ENCODE measurements around the gene WNT6. TPM values are rescaled to one million over a fixed set of nuclear protein-coding genes. Genes with fewer than 3 reads are reported as not detected.
"Not testable (repeated sequence)": the region's sequence is repeated elsewhere in the genome, so short reads cannot be mapped to it uniquely, and the experiment has no call there.

The WNT6 gene
- total RNA-seq, 1 donor: not detected

DNA sequence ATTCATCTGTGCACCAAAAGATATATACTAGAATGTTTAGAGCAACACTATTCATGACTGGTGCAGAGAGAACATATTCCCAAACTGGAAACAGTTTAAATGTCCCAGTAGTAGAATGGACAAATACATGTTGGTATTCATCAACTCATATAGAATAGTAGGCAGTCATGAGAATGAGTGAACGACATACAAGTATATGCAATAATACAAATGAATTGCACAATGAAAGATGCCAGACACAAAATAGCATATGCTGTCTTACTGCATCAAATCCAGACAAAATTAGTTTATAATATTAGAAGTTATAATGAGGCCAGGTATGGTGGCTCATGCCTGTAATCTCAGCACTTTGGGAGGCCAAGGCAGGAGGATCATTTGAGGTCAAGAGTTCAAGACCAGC lies 19.7 kb upstream of the WNT6 start:
- Histone ChIP-seq H3K27me3 (ENCODE audit: insufficient read depth, low read length) (peaks cover 19% of the 10 kb centered on the region), H3K4me1 (ENCODE audit: insufficient read depth, low read length) (peaks cover 22% of the 10 kb centered on the region), H3K4me3 (ENCODE audit: low read length) (no peak overlapping the region), H3K9me3 (ENCODE audit: low read depth, low read length) (peaks cover 12% of the 10 kb centered on the region)

DNA sequence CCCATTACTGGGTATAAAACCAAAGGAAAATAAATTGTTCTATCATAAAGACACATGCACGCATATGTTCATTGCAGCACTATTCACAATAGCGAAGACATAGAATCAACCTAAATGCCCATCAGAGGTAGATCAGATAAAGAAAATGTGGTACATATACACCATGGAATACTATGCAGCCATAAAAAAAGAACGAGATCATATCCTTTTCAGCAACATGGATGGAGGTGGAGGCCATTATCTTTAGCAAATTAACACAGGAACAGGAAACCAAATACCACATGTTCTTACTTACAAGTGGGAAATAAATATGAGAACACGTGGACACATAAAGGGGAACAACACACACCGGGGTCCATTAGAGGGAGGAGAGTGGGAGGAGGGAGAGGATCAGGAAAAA lies 15.3 kb upstream of the WNT6 start:
- not testable (repeated sequence) for H3K9me3 ChIP-seq (ENCODE audit: low read depth, low read length); H3K4me3 ChIP-seq (ENCODE audit: low read length)
- Histone ChIP-seq H3K27me3 (ENCODE audit: insufficient read depth, low read length) (peaks cover 12% of the 10 kb centered on the region), H3K4me1 (ENCODE audit: insufficient read depth, low read length) (peaks cover 11% of the 10 kb centered on the region)

DNA sequence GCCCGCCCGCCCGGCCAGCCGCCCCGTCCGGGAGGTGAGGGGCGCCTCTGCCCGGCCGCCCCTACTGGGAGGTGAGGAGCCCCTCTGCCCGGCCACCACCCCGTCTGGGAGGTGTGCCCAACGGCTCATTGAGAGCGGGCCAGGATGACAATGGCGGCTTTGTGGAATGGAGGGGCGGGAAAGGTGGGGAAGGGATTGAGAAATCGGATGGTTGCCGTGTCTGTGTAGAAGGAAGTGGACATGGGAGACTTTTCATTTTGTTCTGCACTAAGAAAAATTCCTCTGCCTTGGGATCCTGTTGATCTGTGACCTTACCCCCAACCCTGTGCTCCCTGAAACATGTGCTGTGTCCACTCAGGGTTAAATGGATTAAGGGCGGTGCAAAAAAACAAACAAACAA lies 12.6 kb upstream of the WNT6 start:
- peaks cover 10% of the 10 kb centered on the region for H3K27me3 ChIP-seq (ENCODE audit: insufficient read depth, low read length)
- not testable (repeated sequence) for H3K4me3 ChIP-seq (ENCODE audit: low read length); H3K4me1 ChIP-seq (ENCODE audit: insufficient read depth, low read length); H3K9me3 ChIP-seq (ENCODE audit: low read depth, low read length)

DNA sequence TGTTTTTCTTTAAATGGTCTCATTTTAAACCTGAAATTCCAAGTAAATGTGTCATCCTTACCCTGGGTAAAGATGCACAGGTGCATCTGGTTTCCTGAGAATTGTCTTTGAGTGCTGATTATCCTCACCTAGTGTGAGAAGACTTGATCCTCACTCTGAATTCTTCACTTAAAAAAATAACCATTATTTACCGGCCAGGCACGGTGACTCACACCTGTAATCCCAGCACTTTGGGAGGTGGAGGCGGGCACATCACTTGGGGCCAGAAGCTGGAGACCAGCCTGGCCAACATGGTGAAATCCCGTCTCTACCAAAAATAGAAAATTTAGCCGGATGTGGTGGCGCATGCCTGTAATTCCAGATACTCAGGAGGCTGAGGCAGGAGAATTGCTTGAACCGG lies 9.9 kb upstream of the WNT6 start:
- Histone ChIP-seq H3K4me1 (ENCODE audit: insufficient read depth, low read length) (peaks cover 10% of the 10 kb centered on the region), H3K9me3 (ENCODE audit: low read depth, low read length) (no peaks in the 10 kb centered on the region), H3K27me3 (ENCODE audit: insufficient read depth, low read length) (peaks cover 33% of the 10 kb centered on the region), H3K4me3 (ENCODE audit: low read length) (no peak overlapping the region)

- Histone ChIP-seq H3K4me3 (ENCODE audit: low read length) (no peak overlapping the region), H3K9me3 (ENCODE audit: low read depth, low read length) (no peaks in the 10 kb centered on the region), H3K4me1 (ENCODE audit: insufficient read depth, low read length) (peaks cover 10% of the 10 kb centered on the region), H3K27me3 (ENCODE audit: insufficient read depth, low read length) (peaks cover 44% of the 10 kb centered on the region)
These were observed 8.8 kb upstream of the WNT6 start for GRCh38 chr2:218850796-218851195.

DNA sequence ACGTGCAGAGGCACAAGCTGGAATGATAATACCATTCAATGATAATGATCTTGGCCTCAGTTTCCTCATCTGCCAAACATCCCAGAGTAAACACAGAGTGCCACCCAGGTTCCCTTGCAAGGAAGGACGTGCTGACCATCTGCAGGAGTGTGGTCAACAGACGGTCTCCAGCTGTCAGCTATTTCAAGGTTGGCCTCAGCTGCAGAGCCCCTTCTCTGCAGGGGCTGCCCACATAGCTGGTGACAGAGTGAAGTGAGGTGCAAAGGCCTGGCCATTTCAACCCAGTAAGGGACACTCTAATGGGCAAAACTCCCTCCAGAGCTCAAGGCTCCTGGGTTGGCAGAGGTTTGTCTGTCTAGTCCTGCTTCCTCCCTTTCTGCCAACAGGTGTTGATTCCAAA lies 8.3 kb upstream of the WNT6 start:
- no peaks in the 10 kb centered on the region for H3K9me3 ChIP-seq (ENCODE audit: low read depth, low read length)
- H3K27me3 ChIP-seq (ENCODE audit: insufficient read depth, low read length): peaks cover 49% of the 10 kb centered on the region
- peaks cover 10% of the 10 kb centered on the region for H3K4me1 ChIP-seq (ENCODE audit: insufficient read depth, low read length)

DNA sequence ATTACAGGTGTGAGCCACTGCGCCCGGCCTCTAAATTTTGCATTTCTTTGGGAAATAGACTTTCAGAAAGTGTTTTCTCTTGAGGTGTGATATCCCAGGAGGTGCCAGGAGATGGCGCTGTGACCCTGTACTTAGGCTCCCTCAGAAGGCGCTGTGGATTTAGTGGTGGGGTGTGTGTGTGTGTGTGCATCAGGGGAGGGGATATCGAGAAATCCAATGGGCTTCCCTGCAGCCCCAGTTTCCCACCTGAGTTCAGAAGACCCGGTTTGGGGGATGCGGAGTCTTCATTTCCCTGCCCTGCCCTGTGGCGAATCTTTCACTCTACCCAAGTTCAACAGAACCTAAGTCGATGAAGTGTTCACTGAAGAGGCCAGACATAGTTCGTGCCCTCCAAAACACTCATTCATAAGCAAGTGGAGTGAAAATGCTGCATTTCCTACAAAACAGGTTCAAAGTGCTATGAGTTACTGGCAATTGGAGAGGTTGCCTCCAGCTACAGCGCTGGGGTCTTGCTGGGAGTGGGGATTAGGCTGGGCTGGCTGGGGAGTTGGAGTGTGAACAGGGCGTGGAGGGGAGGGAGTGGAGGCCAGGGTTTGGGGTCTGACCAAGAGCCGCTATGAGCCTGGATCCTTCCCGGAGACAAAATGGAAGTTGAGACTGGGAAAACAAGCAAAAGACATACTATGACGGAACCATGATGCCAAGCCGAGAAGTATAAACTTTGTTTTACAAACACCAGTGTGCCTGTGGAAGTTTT lies 6.5 kb upstream of the WNT6 start:
- Histone ChIP-seq H3K9me3 (ENCODE audit: low read depth, low read length) (no peaks in the 10 kb centered on the region), H3K4me1 (ENCODE audit: insufficient read depth, low read length) (peaks cover 10% of the 10 kb centered on the region), H3K27me3 (ENCODE audit: insufficient read depth, low read length) (peaks cover 61% of the 10 kb centered on the region), H3K4me3 (ENCODE audit: low read length) (no peak overlapping the region)

More for the DNA sequence above, 8.3 kb upstream of the WNT6 start:
- no peak overlapping the region for H3K4me3 ChIP-seq (ENCODE audit: low read length)

DNA sequence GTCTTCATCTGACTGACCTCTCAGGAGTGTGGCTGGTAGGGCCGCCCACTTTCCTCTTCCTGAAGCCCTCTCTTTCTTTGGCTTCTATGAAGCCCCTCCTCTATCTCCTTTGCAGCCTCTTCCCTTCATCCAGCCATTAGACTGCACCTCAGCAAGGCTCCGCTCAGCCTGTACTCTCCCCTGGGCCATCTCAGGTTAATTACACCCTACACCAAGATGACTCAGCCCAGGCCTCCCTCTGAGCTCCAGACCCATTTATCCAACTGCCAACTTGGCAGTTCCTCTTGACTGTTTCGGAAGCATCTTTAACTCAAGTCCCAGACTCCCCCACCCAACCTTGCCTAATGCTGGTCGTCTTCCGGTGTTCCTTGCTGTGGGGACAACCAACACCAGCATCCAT lies 5.8 kb upstream of the WNT6 start:
- H3K9me3 ChIP-seq (ENCODE audit: low read depth, low read length): no peaks in the 10 kb centered on the region
- H3K27me3 ChIP-seq (ENCODE audit: insufficient read depth, low read length): peaks cover 64% of the 10 kb centered on the region
- peaks cover 10% of the 10 kb centered on the region for H3K4me1 ChIP-seq (ENCODE audit: insufficient read depth, low read length)

GRCh38 chr2:218854860-218855259 lies 4.7 kb upstream of the WNT6 start:
- H3K9me3 ChIP-seq (ENCODE audit: low read depth, low read length): no peaks in the 10 kb centered on the region
- no peak overlapping the region for H3K4me3 ChIP-seq (ENCODE audit: low read length)
- peaks cover 67% of the 10 kb centered on the region for H3K27me3 ChIP-seq (ENCODE audit: insufficient read depth, low read length)
- peaks cover 10% of the 10 kb centered on the region for H3K4me1 ChIP-seq (ENCODE audit: insufficient read depth, low read length)

More for the DNA sequence above, 5.8 kb upstream of the WNT6 start:
- H3K4me3 ChIP-seq (ENCODE audit: low read length): no peak overlapping the region

DNA sequence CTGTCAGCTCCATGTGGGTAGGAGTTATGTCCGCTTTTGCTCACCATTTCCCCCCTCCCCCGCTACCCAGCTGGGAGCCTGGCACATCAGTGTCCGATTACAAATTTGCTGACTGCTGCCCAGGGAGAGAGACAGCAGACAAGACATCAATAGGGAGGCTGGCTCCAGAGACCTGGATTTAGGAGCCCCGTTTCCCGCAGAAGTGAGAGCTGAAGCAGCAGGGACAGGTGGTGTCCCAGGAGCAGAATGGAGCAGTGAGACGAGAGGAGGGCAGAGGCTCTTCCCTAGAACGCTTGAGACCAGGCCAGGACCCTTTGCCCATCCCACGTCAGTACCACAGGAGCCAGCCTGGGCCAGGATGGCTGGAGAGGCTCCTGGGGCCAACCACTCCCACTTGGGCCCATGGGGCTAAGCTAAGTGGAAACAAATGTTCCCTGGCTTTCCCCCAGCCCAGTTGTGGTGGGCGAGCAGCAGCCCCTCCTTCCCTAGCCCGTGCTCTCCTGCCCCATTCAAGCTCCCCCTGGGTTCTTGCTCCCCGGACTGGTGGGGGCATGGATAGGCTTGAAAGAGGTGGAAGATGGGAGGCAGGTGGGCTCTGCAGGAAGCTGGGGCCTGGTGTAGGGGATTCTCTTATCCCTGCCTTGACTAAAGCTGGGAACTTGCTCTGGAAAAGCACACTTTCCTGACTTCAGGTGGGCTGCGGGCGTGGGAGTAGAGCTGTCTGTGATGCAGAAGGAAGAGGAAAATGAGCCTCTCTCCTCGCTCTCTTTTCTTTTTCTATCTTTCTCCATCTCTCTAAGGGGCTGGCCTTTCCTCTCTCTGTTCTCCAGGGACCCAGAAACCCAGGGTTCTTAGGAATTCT lies 4.1 kb upstream of the WNT6 start:
- no peaks in the 10 kb centered on the region for H3K9me3 ChIP-seq (ENCODE audit: low read depth, low read length)
- H3K4me1 ChIP-seq (ENCODE audit: insufficient read depth, low read length): peaks cover 17% of the 10 kb centered on the region
- H3K4me3 ChIP-seq (ENCODE audit: low read length): no peak overlapping the region
- H3K27me3 ChIP-seq (ENCODE audit: insufficient read depth, low read length): peaks cover 74% of the 10 kb centered on the region

GRCh38 chr2:218856167-218856895 lies 3.3 kb upstream of the WNT6 start:
- peaks cover 23% of the 10 kb centered on the region for H3K4me1 ChIP-seq (ENCODE audit: insufficient read depth, low read length)
- peaks cover 78% of the 10 kb centered on the region for H3K27me3 ChIP-seq (ENCODE audit: insufficient read depth, low read length)
- no peaks in the 10 kb centered on the region for H3K9me3 ChIP-seq (ENCODE audit: low read depth, low read length)
- H3K4me3 ChIP-seq (ENCODE audit: low read length): no peak overlapping the region

- no peaks in the 10 kb centered on the region for H3K9me3 ChIP-seq (ENCODE audit: low read depth, low read length)
- no peak overlapping the region for H3K4me3 ChIP-seq (ENCODE audit: low read length)
- H3K4me1 ChIP-seq (ENCODE audit: insufficient read depth, low read length): peaks cover 23% of the 10 kb centered on the region
- H3K27me3 ChIP-seq (ENCODE audit: insufficient read depth, low read length): peaks cover 83% of the 10 kb centered on the region
These were observed 2.7 kb upstream of the WNT6 start for GRCh38 chr2:218856896-218857243.

DNA sequence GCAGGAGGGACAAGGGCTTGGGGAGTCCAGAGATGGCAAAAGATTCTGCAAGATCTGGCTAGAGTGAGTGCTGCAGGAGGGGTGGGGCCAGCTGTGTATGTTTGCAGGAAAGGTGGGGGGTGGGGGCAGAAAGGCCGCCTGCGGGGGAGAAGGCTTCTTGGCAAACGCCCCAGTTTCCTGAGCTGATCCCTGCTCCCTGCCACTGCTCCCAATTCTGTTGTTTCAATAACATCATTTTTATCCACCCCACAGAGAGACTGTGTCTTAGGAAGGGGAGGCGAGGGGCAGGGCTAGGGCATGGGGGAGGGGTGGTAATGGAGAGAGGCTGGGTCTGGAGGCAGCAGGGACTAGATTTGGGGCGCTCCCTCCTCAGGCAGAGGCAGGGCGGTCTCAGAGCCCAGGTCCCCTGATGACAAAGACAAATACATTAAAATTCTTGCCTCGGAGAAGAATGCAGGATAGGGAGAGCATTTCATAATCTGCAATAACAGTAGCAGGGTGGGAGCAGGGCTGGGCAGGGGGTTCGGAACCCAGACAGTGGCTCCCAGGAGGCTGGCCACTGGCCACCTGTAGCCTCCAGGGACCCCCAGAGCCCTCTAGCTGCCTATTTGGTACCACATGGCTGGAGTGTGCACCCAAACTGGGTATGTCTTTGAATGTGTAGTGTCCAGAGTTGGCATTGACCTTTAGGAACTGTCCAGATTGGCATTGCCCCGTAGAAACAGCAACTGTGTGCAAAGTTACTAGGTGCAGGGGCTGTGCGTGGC lies 2.1 kb upstream of the WNT6 start:
- Histone ChIP-seq H3K27me3 (ENCODE audit: insufficient read depth, low read length) (peaks cover 80% of the 10 kb centered on the region), H3K9me3 (ENCODE audit: low read depth, low read length) (no peaks in the 10 kb centered on the region), H3K4me1 (ENCODE audit: insufficient read depth, low read length) (peaks cover 23% of the 10 kb centered on the region), H3K4me3 (ENCODE audit: low read length) (no peak overlapping the region)

GRCh38 chr2:218858138-218858445 lies 1.5 kb upstream of the WNT6 start:
- no peak overlapping the region for H3K4me3 ChIP-seq (ENCODE audit: low read length)
- peaks cover 78% of the 10 kb centered on the region for H3K27me3 ChIP-seq (ENCODE audit: insufficient read depth, low read length)
- H3K9me3 ChIP-seq (ENCODE audit: low read depth, low read length): no peaks in the 10 kb centered on the region

More at GRCh38 chr2:218858138-218858445, 1.5 kb upstream of the WNT6 start:
- peaks cover 21% of the 10 kb centered on the region for H3K4me1 ChIP-seq (ENCODE audit: insufficient read depth, low read length)

Measured in mononuclear cell (primary cell).